Right ventricle myocardium superior (tissue), 1 donor: ENCODE data around the gene HSPB7. TPM values are rescaled to one million over a fixed set of nuclear protein-coding genes. Genes with fewer than 3 reads are reported as not detected.
"Not testable (repeated sequence)": the region's sequence is repeated elsewhere in the genome, so short reads cannot be mapped to it uniquely, and the experiment has no call there.

Source experiments
- ATAC-seq: fragments of 200-7000 bp; cut with Tn5 transposase; one replicate; pipeline ENCODE4 v1.9.1; 2020; ENCODE audit warnings: mild to moderate bottlenecking; ENCODE audit not compliant: poor library complexity
- DNase-seq: peaks from one replicate; pipeline ENCODE4 v3.0.0-alpha.2; 2020
- intact Hi-C: fragments of 100-400 bp; cut with DNase I; formaldehyde crosslinking; loops from one replicate; pipeline ENCODE4 v1.11.2; 2022
- total RNA-seq: library from RNA; stranded (reverse); fragmentation: NEBNext Ultra II Directional; extraction: Animal tissue kit (Norgen Biotek cat#: 25700); gene quantifications from one replicate; pipeline ENCODE4 v1.2.1, GENCODE V29; 2021
- donor health status: DM: no; HTN: yes; CAD: no; lungs with severe emphysema.

Gene HSPB7
- total RNA-seq, 1 donor from 2014 or later = 3,577 TPM

GRCh38 chr1:16013908-16014258 is 4.0 kb downstream of the HSPB7 start:
- DNase-seq (peak; percentile 42), ATAC-seq (peak; percentile 0)
- intact Hi-C loops = no loop called here

- DNase-seq (peak; percentile 79), ATAC-seq (peak; percentile 26)
- intact Hi-C loops = no loop called here
These were observed 4.5 kb downstream of the HSPB7 start for GRCh38 chr1:16013220-16013907.

GRCh38 chr1:16012590-16013219 is 5.1 kb downstream of the HSPB7 start:
- ATAC-seq (peak; percentile 40), DNase-seq (peak; percentile 85)
- intact Hi-C loops = no loop called here

- intact Hi-C loops = no loop called here
- ATAC-seq (no peak), DNase-seq (peak; percentile 36)
These were observed 5.8 kb downstream of the HSPB7 start for GRCh38 chr1:16011936-16012589.

- DNase-seq (no peak), ATAC-seq (no peak)
- intact Hi-C loops = no loop called here
These were observed 7.0 kb downstream of the HSPB7 start for GRCh38 chr1:16010837-16011236.

DNA sequence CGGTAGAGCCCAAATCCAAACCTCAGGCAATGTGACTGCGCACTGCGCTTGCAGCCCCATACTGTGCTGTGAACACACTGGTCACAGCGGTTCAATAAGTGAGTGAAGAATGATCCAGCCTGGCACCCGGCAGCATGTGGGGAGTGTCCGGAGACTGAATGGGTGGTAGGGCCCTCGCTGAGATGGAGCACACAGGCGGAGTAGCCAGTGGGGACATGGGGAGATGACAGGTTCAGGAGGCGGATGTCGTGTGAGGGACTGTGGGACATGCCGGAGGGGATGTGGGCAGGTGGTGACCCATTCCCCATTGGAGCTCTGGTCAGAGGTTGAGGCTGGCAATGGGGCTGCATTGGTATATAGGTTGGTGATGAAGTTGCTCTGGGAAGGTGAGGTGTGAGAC is 8.2 kb downstream of the HSPB7 start:
- ATAC-seq (no peak), DNase-seq (peak; percentile 29)
- intact Hi-C loops = loop anchor here (5.0 kb wide), 1 partner anchor 48 kb away; no protein-coding TSS in a partner anchor

GRCh38 chr1:16009030-16009460 is 8.8 kb downstream of the HSPB7 start:
- ATAC-seq = no peak
- intact Hi-C loops = loop anchor here (5.0 kb wide), 1 partner anchor 48 kb away; no protein-coding TSS in a partner anchor
- DNase-seq = peak; percentile 88

- intact Hi-C loops = loop anchor here (5.0 kb wide), 1 partner anchor 49 kb away; no protein-coding TSS in a partner anchor
- ATAC-seq = no peak
- DNase-seq = no peak
These were observed 10.0 kb downstream of the HSPB7 start for GRCh38 chr1:16007671-16008341.

- intact Hi-C loops = loop anchor here (5.0 kb wide), 1 partner anchor 50 kb away; no protein-coding TSS in a partner anchor
- DNase-seq = no peak
- no peak for ATAC-seq
These were observed 11.0 kb downstream of the HSPB7 start for GRCh38 chr1:16006552-16007485.

GRCh38 chr1:16006010-16006409 is 11.8 kb downstream of the HSPB7 start:
- intact Hi-C loops = loop anchor here (5.0 kb wide), 1 partner anchor 51 kb away; no protein-coding TSS in a partner anchor
- ATAC-seq (no peak), DNase-seq (no peak)

- intact Hi-C loops = loop anchor here (5.0 kb wide), 1 partner anchor 52 kb away; no protein-coding TSS in a partner anchor
- DNase-seq (no peak), ATAC-seq (no peak)
These were observed 12.2 kb downstream of the HSPB7 start for GRCh38 chr1:16005597-16005996.

DNA sequence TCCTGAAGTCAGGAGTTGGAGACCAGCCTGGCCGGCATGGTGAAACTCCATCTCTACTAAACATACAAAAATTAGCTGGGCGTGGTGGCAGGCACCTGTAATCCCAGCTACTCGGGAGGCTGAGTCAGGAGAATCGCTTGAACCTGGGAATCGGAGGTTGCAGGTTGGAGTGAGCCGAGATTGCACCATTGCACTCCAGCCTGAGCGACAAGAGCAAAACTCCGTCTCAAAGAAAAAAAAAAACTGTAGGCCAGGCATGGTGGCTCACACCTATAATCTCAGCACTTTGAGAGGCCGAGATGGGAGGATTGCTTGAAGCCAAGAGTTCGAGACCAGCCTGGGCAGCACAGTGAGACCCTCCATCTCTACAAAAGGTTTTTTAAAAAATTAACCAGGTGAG is 16.6 kb downstream of the HSPB7 start:
- intact Hi-C loops, DNase-seq, ATAC-seq: not testable (repeated sequence)

DNA sequence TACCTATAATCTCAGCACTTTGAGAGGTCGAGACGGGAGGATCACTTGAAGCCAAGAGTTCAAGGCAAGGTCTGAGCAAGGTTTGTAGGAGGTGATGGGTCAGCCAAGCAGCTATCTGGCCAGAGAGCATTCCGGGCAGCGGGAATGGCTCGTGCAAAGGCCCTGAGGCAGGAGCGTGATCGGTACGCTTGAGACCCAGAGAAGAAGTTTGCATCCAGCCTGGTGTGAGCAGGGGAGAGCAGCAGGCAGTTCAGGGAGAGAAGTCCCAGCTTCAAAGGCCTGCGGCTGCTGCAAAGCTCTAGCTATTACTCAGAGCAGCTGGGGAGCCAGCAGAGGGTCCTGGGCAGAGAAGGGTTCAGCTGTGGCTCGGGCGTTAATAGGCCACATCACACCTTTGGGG is 18.9 kb downstream of the HSPB7 start:
- intact Hi-C loops = loop anchor here (10.0 kb wide), 1 partner anchor 196 kb away; no protein-coding TSS in a partner anchor
- ATAC-seq (no peak), DNase-seq (no peak)

- intact Hi-C loops = loop anchor here (10.0 kb wide), 1 partner anchor 197 kb away; no protein-coding TSS in a partner anchor
- no peak for DNase-seq
- ATAC-seq = no peak
These were observed 20.1 kb downstream of the HSPB7 start for GRCh38 chr1:15997637-15998280.

GRCh38 chr1:15997076-15997585 is 20.7 kb downstream of the HSPB7 start:
- DNase-seq (no peak), ATAC-seq (no peak)
- intact Hi-C loops = loop anchor here (10.0 kb wide), 1 partner anchor 198 kb away; no protein-coding TSS in a partner anchor

GRCh38 chr1:15994590-15995351 is 23.1 kb downstream of the HSPB7 start:
- peak; percentile 75 for DNase-seq
- ATAC-seq = peak; percentile 91
- intact Hi-C loops = loop anchor here (5.0 to 10.0 kb wide), 3 partner anchors 177 to 202 kb away; no protein-coding TSS in a partner anchor
